Activated CD8-positive, alpha-beta memory T cell treated with anti-CD3 and anti-CD28 coated beads, Interleukin-2, amount 50 U/mL, for 48 hours (primary cell): Measurements from ENCODE around the gene NUMB.
"Not testable (repeated sequence)": the region's sequence is repeated elsewhere in the genome, so short reads cannot be mapped to it uniquely, and the experiment has no call there.

ENCODE experiments used
- DNase-seq: peaks from one replicate; pipeline ENCODE4 v3.0.0-alpha.2; 2020

Gene NUMB

DNA sequence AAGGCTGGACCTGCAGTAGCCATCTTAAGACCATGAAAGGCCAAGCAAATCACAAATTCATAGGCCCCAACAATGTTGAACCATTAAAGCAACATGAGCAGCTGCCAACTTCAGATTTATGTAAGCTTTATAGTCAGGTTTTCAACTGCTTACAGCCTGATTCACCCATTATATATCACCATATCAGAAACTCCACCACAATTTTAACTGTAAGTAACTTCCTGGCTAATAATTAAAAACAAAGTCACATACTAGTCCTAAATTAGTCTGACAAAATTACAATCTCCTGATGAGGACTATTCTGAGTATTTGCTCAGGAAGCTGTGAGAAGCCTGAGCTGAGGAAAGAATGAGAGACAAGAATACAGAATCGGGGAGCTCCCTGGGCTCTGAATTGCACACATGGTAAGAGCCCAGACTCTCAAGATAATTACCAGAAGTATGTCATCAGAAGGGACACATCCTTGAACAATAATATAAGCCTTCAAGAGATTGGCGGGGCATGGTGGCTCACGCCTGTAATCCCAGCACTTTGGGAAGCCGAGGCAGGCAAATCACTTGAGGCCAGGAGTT lies 55.1 kb downstream of the NUMB start:
- DNase-seq, result no peak

DNA sequence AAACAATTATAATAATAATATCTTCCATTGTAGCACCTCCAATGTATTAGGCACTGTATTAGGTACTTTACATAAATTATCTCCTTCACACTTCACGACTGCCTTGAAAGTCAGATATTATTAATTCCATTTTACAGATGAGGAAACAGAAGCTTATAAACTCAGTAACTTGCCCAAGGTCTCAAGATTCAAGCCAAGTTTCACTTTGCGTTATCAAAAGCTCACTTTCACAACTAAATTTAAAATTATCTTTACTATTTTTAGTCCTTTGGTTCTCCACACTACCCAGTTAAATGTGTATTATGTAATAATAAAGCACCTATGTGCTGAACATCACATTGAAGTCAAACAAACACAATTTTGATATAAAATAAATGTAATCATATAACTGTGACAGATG lies 55.8 kb downstream of the NUMB start:
- DNase-seq, result no peak

DNA sequence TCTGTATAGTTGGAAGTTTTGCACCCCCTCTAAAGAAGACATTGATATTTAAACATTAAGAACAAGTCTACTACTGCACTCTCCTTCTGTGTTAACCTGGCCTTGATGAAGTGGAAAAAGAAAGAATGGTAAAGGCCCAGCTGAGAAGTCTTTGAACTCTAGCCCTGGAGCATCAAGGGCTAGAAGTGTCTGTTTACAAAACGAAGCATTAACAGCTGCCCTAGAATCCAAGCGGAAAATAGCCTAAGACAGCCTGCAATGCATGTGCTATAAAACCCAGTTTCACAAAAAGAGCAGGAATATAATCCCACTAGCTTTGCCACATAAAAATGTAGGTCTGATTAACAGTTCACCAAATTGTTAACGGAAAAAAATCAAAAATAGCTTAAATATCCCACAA lies 60.5 kb downstream of the NUMB start:
- no peak for DNase-seq

DNA sequence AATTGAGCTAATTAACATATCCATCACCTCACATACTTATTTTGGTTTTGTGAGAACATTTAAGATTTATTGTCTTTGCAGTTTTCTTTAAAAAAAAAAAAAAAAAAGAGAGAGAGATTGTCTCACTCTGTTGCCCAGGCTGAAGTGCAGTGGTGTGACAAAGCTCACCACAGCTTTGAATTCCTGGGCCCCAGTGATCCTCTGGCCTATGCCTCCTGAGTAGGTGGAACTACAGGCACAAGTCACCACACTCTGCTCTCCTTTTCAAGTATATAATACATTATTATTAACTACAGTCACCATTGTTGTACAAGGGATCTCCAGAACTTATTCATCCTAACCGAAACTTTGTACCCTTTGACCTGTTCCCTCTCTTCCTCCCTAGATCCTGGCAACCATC lies 64.0 kb downstream of the NUMB start:
- no peak for DNase-seq

DNA sequence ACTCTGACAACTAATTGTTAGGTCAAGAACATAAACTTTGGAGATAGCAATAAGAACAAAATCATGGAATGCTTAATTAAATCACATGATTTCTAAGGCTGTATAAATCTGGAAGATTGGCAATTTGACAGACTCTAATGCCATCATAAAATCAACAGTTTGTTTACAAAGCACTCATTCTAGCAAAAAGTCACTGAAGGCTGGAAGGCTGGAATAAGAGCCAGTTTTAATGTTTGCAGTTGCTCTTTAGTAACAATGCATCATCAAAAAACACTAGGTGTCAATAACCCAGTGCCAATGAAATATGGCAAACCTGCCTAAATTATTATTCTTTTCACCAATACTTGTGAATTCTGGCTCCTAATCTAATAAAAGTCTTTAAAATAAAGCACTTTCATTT lies 65.0 kb downstream of the NUMB start:
- no peak for DNase-seq

DNA sequence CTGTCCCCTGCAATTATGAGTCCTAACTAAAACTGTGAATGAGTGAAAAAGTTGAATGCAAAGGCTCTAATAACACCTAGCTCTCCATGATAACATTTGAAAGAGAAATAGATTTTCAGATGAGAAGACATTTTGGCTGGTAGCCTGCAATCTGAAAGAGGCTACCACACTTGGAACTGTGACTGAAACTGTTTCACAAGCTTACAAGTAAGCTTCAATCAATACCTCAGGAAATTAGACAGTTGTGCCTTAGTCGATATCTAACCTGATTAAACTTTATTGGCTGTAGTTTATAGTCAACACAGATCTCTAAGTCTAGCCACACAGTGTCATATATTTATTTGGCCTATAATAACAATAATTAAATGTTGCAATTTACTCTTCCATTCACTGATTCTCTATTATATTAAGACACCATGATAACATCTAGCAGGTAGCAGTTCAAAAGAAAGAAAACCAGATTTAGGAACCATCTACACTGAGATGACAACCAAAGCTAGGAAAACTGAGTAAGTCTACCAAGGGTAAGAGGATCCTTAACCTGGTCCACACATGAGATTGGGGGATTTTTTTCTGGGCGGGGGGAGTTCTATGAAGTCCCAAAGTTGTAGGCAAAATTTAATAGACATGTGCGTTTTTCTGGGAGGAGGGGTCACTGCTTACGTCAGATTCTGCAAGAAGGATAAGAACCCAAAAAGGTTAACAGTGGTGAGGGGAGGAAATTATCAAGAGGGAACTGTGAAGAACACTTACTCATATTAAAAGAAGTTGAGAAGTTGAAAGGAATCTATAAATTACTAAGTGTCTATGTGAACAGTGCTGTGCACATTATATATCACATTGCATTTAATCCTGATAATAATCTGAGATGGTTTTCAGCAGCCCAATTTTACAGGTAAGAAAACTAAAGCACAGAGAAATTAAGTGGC lies 65.8 kb downstream of the NUMB start:
- DNase-seq, result no peak

DNA sequence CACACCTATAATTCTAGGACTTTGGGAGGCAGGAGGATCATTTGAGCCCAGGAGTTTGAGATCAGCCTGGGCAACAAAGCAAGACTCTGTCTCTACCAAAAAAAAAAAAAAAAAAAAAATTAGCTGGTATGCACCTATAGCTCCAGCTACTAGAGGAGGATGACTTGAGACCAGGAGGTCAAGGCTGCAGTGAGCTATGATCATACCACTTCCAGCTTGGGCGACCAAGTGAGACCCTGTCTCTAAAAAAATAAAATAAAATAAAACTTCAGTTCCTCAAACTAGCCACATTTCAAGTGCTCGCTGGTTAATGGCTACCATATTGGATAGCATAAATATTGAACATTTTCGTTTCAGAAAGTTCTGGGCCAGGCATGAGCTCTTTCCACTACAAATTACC lies 70.5 kb downstream of the NUMB start:
- DNase-seq, result not testable (repeated sequence)

DNA sequence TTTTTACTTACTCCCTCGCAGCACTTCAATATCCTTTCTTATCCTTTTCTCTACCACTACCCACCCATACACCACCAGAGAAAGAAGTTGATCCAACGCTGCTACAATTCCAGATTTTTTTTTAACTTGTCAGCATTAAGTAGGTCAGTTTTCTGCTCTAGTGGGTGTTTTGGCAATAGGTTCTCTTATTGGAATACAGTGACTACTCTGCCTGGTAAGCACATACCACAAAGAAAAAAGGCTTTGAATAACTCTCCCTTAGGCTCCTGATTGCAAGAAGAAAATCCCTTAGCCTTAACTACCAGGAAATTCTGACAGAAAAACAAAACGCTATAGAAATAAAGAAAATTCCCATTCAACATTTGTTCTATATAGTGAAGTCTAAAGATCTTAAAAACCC lies 72.0 kb downstream of the NUMB start:
- DNase-seq, result no peak

DNA sequence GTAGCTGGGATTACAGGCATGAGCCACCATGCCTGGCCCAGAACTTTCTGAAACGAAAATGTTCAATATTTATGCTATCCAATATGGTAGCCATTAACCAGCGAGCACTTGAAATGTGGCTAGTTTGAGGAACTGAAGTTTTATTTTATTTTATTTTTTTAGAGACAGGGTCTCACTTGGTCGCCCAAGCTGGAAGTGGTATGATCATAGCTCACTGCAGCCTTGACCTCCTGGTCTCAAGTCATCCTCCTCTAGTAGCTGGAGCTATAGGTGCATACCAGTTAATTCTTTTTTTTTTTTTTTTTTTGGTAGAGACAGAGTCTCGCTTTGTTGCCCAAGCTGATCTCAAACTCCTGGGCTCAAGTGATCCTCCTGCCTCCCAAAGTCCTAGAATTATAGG lies 73.3 kb downstream of the NUMB start:
- not testable (repeated sequence) for DNase-seq

DNA sequence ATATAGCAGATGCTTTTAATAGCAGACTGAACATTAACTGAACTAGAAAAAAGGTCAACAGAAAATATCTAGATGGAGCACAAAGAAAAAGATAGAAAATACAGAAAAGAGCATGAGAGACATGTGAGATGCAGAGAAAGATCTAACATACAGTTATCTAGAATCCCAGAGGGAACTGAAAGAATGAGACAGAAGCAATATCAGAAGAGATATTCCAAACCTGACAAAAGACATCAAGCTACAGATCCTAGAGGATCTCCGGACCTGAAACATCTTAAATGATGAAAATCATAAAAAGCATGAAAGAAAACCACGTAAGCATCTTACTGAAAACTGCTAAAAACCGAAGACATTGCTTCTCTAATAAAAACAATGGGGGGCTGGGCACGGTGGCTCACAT lies 75.0 kb downstream of the NUMB start:
- no peak for DNase-seq

DNA sequence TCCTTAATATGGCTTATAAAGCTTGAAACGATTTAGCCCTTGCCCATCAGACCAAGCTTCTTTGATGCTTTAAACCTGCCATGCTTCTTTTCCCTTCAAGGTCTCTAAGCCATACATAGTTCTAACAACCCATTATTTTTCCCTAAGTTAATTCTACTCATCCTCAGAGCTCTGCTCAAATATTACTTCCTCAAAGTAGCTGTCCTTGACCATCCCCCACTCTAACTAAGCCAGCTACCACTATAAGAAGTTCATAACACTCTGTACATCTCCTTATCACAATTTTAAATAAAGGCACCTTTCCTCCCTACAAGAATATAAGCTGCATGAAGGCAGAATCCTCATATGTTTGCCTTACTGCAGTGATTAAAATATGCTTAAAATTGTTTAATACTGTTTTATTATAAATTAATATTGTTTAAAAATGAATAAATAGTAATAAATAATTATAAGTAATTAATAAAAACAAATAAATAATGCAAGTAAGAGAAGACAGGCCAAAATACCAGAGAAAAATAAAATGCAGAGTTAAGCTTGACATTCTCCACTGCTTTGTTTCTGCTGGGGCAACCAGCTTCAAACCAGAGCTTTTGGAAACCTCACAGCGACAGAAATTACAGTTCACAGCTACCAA lies 76.8 kb downstream of the NUMB start:
- no peak for DNase-seq

DNA sequence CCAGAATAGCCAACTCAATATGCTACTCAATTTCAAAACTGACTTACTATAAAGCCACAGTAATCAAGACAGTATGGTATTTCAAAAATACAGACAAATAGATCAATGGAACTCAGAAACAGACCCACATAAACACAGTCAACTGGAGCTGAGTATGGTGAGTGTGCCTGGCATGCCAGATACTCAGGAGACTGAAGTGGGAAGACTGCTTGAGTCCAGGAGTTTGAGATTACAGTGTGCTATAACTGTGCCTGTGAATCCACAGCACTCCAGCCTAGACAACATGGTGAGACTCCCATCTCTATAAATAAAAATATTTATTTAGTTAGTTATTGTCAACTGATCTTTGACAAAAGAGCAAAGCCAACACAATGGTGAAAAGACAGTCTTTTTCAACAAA lies 81.8 kb downstream of the NUMB start:
- DNase-seq, result no peak

DNA sequence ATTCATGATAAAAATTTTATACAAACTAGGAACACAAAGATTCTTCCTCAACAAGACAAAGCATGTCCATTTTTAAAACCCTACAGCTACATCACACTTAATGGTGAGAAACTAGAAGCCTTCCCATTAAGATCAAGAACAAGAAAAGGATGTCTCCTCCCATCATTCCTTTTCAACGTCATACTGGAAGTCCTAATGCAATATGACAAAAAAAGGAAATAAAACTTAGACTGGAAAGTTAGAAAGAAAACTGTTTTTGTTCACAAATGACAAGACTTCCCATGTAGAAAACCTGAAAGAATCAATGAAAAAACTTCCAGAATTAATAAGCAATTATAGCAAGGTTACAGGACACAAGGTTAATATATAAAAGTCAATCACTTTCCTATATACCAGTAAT lies 82.5 kb downstream of the NUMB start:
- no peak for DNase-seq

DNA sequence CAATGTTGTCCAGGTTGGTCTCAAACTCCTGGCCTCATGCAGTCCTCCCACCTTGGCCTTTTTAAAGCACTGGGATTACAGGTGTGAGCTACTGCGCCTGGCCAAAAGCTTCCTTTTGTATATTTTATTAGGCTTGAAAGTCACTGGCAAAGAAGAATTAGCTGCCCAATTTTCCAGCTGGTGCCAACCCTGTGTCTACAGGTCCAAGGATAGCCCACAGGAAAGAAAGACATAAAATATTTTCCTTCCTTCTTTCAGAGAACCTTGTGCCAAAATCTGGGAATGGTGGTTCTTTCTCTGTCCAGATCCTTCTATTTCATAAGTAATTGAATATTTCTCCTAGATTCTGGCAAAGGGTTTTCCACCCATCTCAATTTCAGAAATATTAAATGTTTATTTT lies 84.1 kb downstream of the NUMB start:
- DNase-seq, result no peak

DNA sequence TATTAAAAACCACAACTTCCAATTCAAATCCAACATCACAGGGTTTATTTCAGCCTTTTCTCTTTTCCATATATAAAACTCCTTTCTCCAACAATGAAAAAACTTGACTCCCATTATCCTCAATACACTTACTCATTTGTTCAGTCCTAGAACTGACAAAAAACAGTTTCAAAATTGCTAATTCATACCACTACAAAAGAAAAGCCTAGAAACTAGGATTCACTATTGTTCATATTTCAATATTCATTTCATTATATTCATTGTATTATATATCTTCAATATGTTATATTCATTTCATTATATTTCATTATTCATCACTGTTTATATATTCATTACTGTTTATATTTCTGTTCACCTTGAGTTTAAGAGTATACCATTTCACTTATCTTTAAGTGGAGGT lies 85.8 kb downstream of the NUMB start:
- no peak for DNase-seq

DNA sequence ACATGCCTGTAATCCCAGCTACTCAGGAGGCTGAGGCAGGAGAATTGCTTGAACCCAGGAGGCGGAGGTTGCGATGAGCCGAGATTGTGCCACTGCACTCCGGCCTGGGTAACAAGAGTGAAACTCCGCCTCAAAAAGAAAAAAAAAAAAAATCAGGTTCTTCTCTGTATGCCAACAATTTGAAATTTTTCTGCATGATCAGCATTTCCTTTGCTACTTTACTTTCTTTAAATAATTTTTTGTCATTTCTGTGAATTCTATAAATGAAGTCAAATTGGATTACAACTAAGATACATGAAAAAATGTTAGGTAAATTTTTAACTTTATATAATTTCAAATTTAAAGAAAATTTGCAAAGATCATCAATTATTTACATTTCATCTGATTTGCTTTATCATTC lies 87.8 kb downstream of the NUMB start:
- DNase-seq, result no peak

DNA sequence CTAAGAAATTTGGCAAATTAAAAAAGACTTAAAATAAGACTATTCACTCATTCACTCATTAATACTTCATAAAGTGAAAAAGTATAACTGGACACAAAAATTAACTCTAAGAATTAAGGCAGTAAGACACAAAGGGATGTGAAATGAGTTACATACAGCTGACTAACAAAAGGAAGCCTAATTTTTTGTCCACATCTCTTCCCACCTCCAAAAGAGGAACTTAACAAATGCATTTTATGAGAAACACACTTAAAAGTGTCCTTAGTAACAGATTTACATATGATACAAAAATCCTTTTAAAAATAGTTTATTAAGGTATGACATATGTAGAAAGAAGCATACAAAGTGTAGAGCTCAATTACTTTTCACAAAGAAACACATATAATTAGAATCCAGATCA lies 88.9 kb downstream of the NUMB start:
- no peak for DNase-seq

DNA sequence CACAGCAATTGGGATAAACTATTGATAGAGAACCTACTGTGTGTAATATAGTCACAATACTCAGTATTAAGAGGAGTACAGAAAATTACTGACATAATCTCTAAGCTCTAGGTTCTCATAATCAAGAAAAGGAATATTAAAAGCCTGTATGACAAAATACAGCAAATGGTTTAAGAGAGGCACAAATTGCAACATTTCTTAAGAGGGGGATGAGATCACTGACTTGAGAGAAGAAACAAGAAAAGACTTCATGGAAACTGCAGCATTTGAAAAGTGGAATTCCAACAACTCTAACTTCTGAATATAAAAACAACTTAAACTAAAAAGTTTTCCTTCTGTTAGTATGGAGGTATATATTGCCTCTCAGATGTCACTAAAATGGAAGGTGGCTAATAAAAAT lies 89.7 kb downstream of the NUMB start:
- DNase-seq, result no peak

DNA sequence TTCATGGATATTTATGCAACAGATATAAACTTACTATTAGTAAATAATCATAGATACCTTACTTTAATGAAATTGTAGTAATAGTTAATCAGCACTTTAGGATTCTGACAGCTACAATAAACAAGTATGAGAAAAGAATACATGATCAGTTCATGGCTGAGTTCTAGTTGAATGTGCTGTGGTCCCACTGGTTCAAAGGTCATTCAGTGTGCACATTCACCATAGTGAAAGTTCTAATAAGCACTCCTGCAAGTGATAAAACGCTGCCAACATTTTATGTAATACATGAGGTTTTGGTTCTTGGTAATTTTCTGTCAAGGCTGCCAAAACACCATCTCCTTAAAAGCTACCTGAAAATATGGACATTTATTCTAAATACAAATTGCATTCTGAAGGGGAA lies 92.6 kb downstream of the NUMB start:
- DNase-seq, result no peak

DNA sequence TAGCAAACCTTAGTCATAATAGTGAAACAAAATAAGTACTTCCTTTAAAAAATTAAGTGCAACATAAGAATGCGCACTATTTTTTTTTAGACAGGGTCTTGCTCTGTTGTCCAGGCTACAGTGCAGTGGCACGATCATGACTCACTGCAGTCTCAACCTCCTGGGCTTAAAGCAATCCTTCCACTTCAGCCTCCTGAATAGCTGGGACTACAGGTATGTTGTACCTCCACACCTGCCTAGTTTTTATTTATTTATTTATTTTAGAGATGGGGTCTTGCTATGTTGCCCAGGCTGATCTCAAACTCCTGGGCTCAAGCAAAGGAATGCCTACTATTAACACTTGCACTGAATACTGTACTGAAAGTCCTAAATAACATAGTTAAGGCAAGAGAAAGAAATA lies 93.8 kb downstream of the NUMB start:
- DNase-seq, result no peak

DNA sequence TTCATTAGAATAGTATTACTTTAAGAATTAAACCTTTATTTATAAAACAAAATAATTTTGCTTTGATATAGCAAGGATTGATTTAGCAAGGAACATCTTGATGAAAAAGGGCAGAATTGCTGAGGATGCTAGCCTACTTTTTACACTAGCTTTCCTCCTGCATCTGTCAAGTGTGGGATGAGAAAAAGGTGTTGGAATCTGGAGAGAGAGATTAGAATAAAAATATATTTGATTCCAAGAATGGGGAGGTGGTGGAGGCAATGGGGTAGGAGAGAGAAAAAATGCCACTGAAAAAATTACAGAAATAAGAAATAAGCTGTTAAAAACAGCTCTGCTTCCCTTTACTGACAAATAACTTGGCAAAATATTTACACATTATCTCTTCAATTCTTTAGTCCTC lies 98.9 kb downstream of the NUMB start:
- DNase-seq, result no peak

DNA sequence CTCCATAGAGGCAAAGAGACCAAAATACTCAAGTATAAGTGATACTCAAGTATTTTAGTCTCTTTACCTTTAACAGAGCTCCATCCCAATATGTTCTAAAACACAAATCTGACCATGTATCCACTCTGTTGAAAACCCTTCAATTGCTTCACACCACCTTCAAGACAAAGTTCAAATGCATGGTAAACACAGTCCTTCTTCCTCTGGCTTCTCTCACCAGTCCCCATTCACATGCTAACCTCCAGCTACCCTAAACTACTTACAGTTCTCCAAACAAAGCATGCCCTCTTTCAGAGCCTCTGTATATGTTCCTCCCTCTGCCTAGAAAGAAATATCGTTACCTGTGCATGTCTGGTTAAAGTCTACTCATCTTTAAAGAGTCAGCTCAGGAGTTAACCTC lies 100.2 kb downstream of the NUMB start:
- no peak for DNase-seq

DNA sequence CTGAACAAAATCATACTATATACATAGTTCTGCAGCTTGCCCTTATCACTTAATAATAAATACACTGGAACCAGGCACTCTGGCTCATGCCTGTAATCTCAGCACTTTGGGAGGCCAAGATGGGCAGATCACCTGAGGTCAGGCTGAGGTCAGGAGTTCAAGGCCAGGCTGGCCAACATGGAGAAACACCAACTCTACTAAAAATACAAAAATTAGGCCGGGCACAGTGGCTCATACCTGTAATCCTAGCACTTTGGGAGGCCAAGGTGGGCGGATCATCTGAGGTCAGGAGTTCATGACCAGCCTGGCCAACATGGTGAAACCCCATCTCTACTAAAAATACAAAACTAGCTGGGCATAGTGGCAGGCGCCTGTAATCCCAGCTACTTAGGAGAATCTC lies 109.3 kb downstream of the NUMB start:
- DNase-seq, result not testable (repeated sequence)

DNA sequence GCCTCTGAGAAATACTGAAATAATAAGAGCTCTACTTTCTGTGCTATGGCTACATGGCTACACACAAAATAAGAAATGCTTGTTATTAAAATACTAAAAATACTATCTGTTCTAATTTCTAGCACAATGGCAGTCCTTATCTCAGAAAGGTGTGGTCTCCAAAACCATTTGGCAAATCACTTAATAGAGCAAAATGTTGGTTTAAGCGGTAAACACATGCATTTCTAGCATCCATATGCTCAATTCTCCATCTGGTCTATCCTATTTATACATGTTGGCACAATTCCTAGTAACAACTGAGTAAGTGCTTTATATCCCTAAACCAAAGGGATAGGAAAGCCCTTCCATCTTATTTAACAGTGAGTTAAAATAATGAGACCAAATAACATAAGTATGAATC lies 114.0 kb downstream of the NUMB start:
- no peak for DNase-seq
